Measurements from ENCODE around the gene UBB.
A peak's percentile ranks its signal among the peaks of the same experiment; 100 is the strongest.

DNA sequence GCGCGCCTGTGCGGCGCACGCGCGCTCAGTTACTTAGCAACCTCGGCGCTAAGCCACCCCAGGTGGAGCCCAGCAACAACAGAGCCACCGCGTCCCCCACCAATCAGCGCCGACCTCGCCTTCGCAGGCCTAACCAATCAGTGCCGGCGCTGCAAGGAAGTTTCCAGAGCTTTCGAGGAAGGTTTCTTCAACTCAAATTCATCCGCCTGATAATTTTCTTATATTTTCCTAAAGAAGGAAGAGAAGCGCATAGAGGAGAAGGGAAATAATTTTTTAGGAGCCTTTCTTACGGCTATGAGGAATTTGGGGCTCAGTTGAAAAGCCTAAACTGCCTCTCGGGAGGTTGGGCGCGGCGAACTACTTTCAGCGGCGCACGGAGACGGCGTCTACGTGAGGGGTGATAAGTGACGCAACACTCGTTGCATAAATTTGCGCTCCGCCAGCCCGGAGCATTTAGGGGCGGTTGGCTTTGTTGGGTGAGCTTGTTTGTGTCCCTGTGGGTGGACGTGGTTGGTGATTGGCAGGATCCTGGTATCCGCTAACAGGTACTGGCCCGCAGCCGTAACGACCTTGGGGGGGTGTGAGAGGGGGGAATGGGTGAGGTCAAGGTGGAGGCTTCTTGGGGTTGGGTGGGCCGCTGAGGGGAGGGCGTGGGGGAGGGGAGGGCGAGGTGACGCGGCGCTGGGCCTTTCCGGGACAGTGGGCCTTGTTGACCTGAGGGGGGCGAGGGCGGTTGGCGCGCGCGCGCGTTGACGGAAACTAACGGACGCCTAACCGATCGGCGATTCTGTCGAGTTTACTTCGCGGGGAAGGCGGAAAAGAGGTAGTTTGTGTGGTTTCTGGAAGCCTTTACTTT is at the start of gene UBB:
- TF ChIP-seq, protein P1, sequence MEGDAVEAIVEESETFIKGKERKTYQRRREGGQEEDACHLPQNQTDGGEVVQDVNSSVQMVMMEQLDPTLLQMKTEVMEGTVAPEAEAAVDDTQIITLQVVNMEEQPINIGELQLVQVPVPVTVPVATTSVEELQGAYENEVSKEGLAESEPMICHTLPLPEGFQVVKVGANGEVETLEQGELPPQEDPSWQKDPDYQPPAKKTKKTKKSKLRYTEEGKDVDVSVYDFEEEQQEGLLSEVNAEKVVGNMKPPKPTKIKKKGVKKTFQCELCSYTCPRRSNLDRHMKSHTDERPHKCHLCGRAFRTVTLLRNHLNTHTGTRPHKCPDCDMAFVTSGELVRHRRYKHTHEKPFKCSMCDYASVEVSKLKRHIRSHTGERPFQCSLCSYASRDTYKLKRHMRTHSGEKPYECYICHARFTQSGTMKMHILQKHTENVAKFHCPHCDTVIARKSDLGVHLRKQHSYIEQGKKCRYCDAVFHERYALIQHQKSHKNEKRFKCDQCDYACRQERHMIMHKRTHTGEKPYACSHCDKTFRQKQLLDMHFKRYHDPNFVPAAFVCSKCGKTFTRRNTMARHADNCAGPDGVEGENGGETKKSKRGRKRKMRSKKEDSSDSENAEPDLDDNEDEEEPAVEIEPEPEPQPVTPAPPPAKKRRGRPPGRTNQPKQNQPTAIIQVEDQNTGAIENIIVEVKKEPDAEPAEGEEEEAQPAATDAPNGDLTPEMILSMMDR (conservative IDR thresholded peaks at IDR 0.05; ENCODE audit: low read depth in 2 of 2) = peak in 1 of 2 experiments; percentile 15; a peak in 1 of 4 replicates
- TF ChIP-seq CREB1 (CRISPR knock-in tag; IDR thresholded peaks at IDR 0.05; ENCODE audit: low read depth) (peak; percentile 93), POLR2AphosphoS5 (IDR thresholded peaks at IDR 0.05; ENCODE audit: low read depth) (peak; percentile 99), EZH2 (IDR thresholded peaks at IDR 0.05; ENCODE audit: low read depth, unreplicated experiment) (no peak)
- TF ChIP-seq, protein P2, sequence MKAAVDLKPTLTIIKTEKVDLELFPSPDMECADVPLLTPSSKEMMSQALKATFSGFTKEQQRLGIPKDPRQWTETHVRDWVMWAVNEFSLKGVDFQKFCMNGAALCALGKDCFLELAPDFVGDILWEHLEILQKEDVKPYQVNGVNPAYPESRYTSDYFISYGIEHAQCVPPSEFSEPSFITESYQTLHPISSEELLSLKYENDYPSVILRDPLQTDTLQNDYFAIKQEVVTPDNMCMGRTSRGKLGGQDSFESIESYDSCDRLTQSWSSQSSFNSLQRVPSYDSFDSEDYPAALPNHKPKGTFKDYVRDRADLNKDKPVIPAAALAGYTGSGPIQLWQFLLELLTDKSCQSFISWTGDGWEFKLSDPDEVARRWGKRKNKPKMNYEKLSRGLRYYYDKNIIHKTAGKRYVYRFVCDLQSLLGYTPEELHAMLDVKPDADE (IDR thresholded peaks at IDR 0.05) = peak; percentile 75
- TF ChIP-seq, protein P3, sequence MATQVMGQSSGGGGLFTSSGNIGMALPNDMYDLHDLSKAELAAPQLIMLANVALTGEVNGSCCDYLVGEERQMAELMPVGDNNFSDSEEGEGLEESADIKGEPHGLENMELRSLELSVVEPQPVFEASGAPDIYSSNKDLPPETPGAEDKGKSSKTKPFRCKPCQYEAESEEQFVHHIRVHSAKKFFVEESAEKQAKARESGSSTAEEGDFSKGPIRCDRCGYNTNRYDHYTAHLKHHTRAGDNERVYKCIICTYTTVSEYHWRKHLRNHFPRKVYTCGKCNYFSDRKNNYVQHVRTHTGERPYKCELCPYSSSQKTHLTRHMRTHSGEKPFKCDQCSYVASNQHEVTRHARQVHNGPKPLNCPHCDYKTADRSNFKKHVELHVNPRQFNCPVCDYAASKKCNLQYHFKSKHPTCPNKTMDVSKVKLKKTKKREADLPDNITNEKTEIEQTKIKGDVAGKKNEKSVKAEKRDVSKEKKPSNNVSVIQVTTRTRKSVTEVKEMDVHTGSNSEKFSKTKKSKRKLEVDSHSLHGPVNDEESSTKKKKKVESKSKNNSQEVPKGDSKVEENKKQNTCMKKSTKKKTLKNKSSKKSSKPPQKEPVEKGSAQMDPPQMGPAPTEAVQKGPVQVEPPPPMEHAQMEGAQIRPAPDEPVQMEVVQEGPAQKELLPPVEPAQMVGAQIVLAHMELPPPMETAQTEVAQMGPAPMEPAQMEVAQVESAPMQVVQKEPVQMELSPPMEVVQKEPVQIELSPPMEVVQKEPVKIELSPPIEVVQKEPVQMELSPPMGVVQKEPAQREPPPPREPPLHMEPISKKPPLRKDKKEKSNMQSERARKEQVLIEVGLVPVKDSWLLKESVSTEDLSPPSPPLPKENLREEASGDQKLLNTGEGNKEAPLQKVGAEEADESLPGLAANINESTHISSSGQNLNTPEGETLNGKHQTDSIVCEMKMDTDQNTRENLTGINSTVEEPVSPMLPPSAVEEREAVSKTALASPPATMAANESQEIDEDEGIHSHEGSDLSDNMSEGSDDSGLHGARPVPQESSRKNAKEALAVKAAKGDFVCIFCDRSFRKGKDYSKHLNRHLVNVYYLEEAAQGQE (IDR thresholded peaks at IDR 0.05; ENCODE audit: unreplicated experiment) = no peak

Measured in GM23338 (cell line).